A549 (cell line): Measurements from ENCODE around the gene SP100.

Experiments
- CTCF ChIP-seq: fragments of >200 bp; sonication (Bioruptor Twin); formaldehyde crosslinking; IDR thresholded peaks from 3 replicates; pipeline ENCODE4 v1.5.1; 2016
- NFE2L2 ChIP-seq: fragments of 150-350 bp; conservative IDR thresholded peaks from 2 replicates; pipeline ENCODE4 v1.6.1; 2014; ENCODE audit warnings: low read length
- RAD21 ChIP-seq, 2 experiments: fragments of >200 bp in 1 of 2; sonication (Bioruptor Twin) in 1 of 2; formaldehyde crosslinking in 1 of 2; IDR thresholded peaks in 1 of 2; conservative IDR thresholded peaks in 1 of 2; 2 replicates in 1 of 2; 3 replicates in 1 of 2; pipeline ENCODE4 v1.6.1; 2012 to 2018; ENCODE audit warnings: inconsistent platforms in 1 of 2
- USF2 ChIP-seq: fragments of 450-650 bp; IDR thresholded peaks from 2 replicates; pipeline ENCODE4 v1.6.1; 2014; ENCODE audit warnings: antibody characterized with exemption
- ZFP36 ChIP-seq: fragments of 450-650 bp; IDR thresholded peaks from 2 replicates; pipeline ENCODE4 v1.6.1; 2014; ENCODE audit warnings: borderline replicate concordance; ENCODE audit not compliant: partially characterized antibody
- ZSCAN20 ChIP-seq: fragments of 250-450 bp; sonication (Bioruptor Pico); IDR thresholded peaks from 2 replicates; pipeline ENCODE4 v1.8.0; 2022; ENCODE audit warnings: mild to moderate bottlenecking, moderate library complexity

- TF ChIP-seq RAD21 (conservative IDR thresholded peaks at IDR 0.05 in 1 of 2, IDR thresholded peaks at IDR 0.05 in 1 of 2), result no peak
- TF ChIP-seq USF2, result no peak
- no peak for TF ChIP-seq ZFP36
- no peak for TF ChIP-seq ZSCAN20
- no peak for TF ChIP-seq NFE2L2
- TF ChIP-seq CTCF, result no peak
Observed at GRCh38 chr2:230541934-230542380, 126.0 kb downstream of the SP100 start.
